K562 (cell line): ENCODE measurements around the gene MLLT3. TPM values are rescaled to one million over a fixed set of nuclear protein-coding genes. Genes with fewer than 3 reads are reported as not detected.

Experiments used
- ATAC-seq: fragments of 200-7000 bp; cut with Tn5 transposase; 3 replicates; pipeline ENCODE4 v1.9.1; 2020; ENCODE audit warnings: moderate library complexity
- BruUV-seq: library from RNA; stranded (reverse); fragments of 400-500 nt; replicated peaks from 2 replicates; lab custom pipeline; 2021; lab: Mats Ljungman, UMichigan
- CTCF ChIA-PET: fragments of 300-600 bp; formaldehyde crosslinking; extraction: SDS; loops from one replicate; lab custom pipeline; 2021; ENCODE audit warnings: low intra/inter-chr PET ratio; lab: Yijun Ruan, JAX
- POLR2A ChIA-PET: fragments of 300-600, 350-650 bp; sonication (Branson Sonifier 250); formaldehyde crosslinking; extraction: SDS; loops from one replicate; lab custom pipeline; 2021; ENCODE audit warnings: antibody characterized with exemption, inconsistent platforms; lab: Yijun Ruan, JAX
- DNase-seq, 4 experiments: peaks; one replicate each; pipeline versions ENCODE4 v3.0.0 to v3.0.0-alpha.2; 2011 to 2018; ENCODE audit warnings: low spot score in 3 of 4, mixed read lengths in 3 of 4; ENCODE audit errors: extremely low read depth in 1 of 4
- FAIRE-seq: peaks from 2 replicates; lab custom pipeline; 2011; peaks lifted over from hg19 to GRCh38; lab: Jason Lieb, UNC
- H2AFZ ChIP-seq: 2 replicates; pipeline ENCODE4 v1.6.0; 2011; ENCODE audit warnings: low read depth, low read length, control low read depth, inconsistent platforms
- H3K27ac ChIP-seq: fragments of 200-600 bp; 3 replicates; pipeline ENCODE4 v1.8.0; 2011; ENCODE audit warnings: low read depth, mild to moderate bottlenecking, control low read depth, inconsistent platforms, low read length, moderate library complexity, mixed read lengths; ENCODE audit errors: extremely low read depth
- H3K27me3 ChIP-seq, 2 experiments: fragments of 300-600 bp in 1 of 2; 2 replicates in 1 of 2; 3 replicates in 1 of 2; pipeline versions ENCODE4 v1.6.0 to v1.8.0; 2011; ENCODE audit warnings: inconsistent platforms in 2 of 2, low read length in 2 of 2, mild to moderate bottlenecking in 1 of 2, mixed read lengths in 1 of 2, moderate library complexity in 1 of 2; ENCODE audit not compliant: control insufficient read depth in 2 of 2, insufficient read depth in 2 of 2
- H3K36me3 ChIP-seq: fragments of 300-600 bp; 3 replicates; pipeline ENCODE4 v1.8.0; 2011; ENCODE audit warnings: mild to moderate bottlenecking, low read length, inconsistent platforms; ENCODE audit not compliant: control insufficient read depth, insufficient read depth
- H3K4me1 ChIP-seq, 2 experiments: fragments of 200-600 bp in 1 of 2; replicated peaks in 1 of 2; 2 replicates in 1 of 2; 3 replicates in 1 of 2; pipeline versions ENCODE4 v1.5.1 to v1.8.0; 2011; ENCODE audit warnings: inconsistent platforms in 2 of 2, low read length in 2 of 2, mild to moderate bottlenecking in 1 of 2, mixed read lengths in 1 of 2, moderate library complexity in 1 of 2; ENCODE audit not compliant: control insufficient read depth in 2 of 2, insufficient read depth in 2 of 2
- H3K4me2 ChIP-seq: 2 replicates; pipeline ENCODE4 v1.6.1; 2011; ENCODE audit warnings: low read length, control low read depth, inconsistent platforms, mixed read lengths; ENCODE audit not compliant: insufficient read depth
- H3K4me3 ChIP-seq: fragments of 200-600 bp; sonication (generic), shearing (Covaris generic); 2 replicates; pipeline ENCODE4 v1.5.1; 2016; ENCODE audit warnings: control low read depth, inconsistent platforms
- H3K79me2 ChIP-seq: fragments of 200-600 bp; 3 replicates; pipeline ENCODE4 v1.8.0; 2011; ENCODE audit warnings: low read length, inconsistent platforms; ENCODE audit not compliant: control insufficient read depth, insufficient read depth
- H3K9ac ChIP-seq, 2 experiments: 2 replicates each; pipeline versions ENCODE4 v1.6.0 to v1.6.1; 2011; ENCODE audit warnings: low read depth in 2 of 2, low read length in 2 of 2, control low read depth in 1 of 2, inconsistent platforms in 1 of 2, mild to moderate bottlenecking in 1 of 2, mixed read lengths in 1 of 2; ENCODE audit not compliant: insufficient read depth in 1 of 2
- H3K9me1 ChIP-seq: one replicate; pipeline ENCODE4 v1.6.0; 2011; ENCODE audit warnings: inconsistent platforms, mild to moderate bottlenecking, low read length, moderate library complexity; ENCODE audit not compliant: control insufficient read depth, insufficient read depth
- H3K9me3 ChIP-seq: replicated peaks from 2 replicates; pipeline ENCODE4 v1.5.1; 2011; ENCODE audit warnings: low read depth, low read length, inconsistent platforms; ENCODE audit not compliant: control insufficient read depth, insufficient read depth
- H4K20me1 ChIP-seq: replicated peaks from 2 replicates; pipeline ENCODE4 v1.6.1; 2011; ENCODE audit warnings: low read length, inconsistent platforms, mixed read lengths; ENCODE audit not compliant: control insufficient read depth, insufficient read depth
- NR3C1 ChIP-seq: sonication (generic); formaldehyde crosslinking; IDR thresholded peaks from 2 replicates; pipeline ENCODE4 v1.8.1; 2022; ENCODE audit warnings: missing genetic modification reagents
- PML ChIP-seq: IDR thresholded peaks from 2 replicates; pipeline ENCODE4 v1.6.1; 2012; ENCODE audit warnings: low read length, inconsistent platforms
- RAD21 ChIP-seq, 2 experiments: fragments of 250-450 bp in 1 of 2; fragments of 450-650 bp in 1 of 2; sonication (Bioruptor Pico) in 1 of 2; formaldehyde crosslinking in 1 of 2; IDR thresholded peaks in 1 of 2; conservative IDR thresholded peaks in 1 of 2; 2 replicates each; pipeline versions ENCODE4 v1.4.0 to v1.8.0; 2020 to 2022; ENCODE audit warnings: mild to moderate bottlenecking in 2 of 2, moderate library complexity in 1 of 2
- WGBS: fragments of 100-300 bp; shearing (Covaris generic); methylation state at CpG from one replicate; pipeline ENCODE4 v1.1.6; 2016; ENCODE audit warnings: low coverage, mixed read lengths; ENCODE audit not compliant: insufficient coverage; ENCODE audit errors: missing lambda C conversion rate; 5-methylcytosine and 5-hydroxymethylcytosine counted together
- in situ Hi-C: fragments of 300-500 bp; cut with MboI; formaldehyde crosslinking; loops from 4 replicates; pipeline ENCODE4 v1.15.0; 2018; ENCODE audit warnings: inconsistent platforms, mixed read lengths
- intact Hi-C: fragments of 100-400 bp; cut with micrococcal nuclease; formaldehyde crosslinking; loops from 2 replicates; pipeline ENCODE4 v1.14.2; 2022
- polyA plus RNA-seq, 8 experiments: library from polyadenylated mRNA; depleted of rRNA in 4 of 8; stranded (reverse) in 5 of 8; unstranded in 3 of 8; fragments of >200 nt; fragmentation: Nextera tagmentation in 2 of 8; fragmentation: Illumina TruSeq in 1 of 8; extraction: Ambion mirVana in 2 of 8; extraction: Trizol in 1 of 8; gene quantifications; 2 replicates each; pipeline versions ENCODE4 v1.2.1 to v1.2.3, GENCODE V29; 2011 to 2014; ENCODE audit warnings: inconsistent platforms in 1 of 8, missing spikeins in 1 of 8
- total RNA-seq, 7 experiments: library from RNA; depleted of rRNA in 6 of 7; stranded (reverse); fragments of >200 nt in 6 of 7; fragmentation: Illumina TruSeq in 2 of 7; extraction: Trizol in 2 of 7; gene quantifications; 2 replicates each; pipeline versions ENCODE4 v1.2.1 to v1.2.3, GENCODE V29; 2011 to 2021; ENCODE audit warnings: low replicate concordance in 1 of 7
- TF ChIP-seq, protein P1 (sequence below): fragments of 450-650 bp; IDR thresholded peaks from 2 replicates; pipeline ENCODE4 v1.6.1; 2016; ENCODE audit warnings: borderline replicate concordance

MLLT3 gene
- total and polyA plus RNA-seq, 9 of the 15 experiments (the other 6 are each of a cell fraction or from before 2014, with no cell fraction given) = 0.07 to 0.42 (median 0.22) TPM; not detected in 4

DNA sequence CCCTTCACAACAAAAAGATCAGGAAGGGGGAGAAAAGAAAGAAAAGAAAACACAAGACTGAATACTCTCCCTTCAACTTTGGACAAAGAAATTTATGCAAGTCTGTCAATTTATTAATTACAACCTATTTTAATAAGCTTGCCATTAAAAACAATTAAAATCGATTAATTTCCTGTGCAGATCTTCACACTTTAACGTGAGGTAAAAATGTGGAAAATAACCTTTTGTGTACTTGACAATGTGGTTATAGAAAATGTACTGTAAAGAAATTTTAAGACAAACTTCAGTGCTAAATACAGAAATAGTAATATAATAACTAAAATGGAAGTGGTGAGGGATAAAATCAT, 2.7 kb upstream of the MLLT3 start:
- H2AFZ ChIP-seq = no peak overlapping the region
- intact Hi-C loops = no loop called here
- H3K79me2 ChIP-seq = no peaks in the 10 kb centered on the region
- no peak for DNase-seq
- no peaks in the 10 kb centered on the region for H3K4me1 ChIP-seq
- H3K9me1 ChIP-seq = no peaks in the 10 kb centered on the region
- H3K36me3 ChIP-seq = no peaks in the 10 kb centered on the region
- H3K27ac ChIP-seq = no peak overlapping the region
- BruUV-seq = no TSS peak
- H3K4me3 ChIP-seq = no peak overlapping the region
- in situ Hi-C loops = no loop called here
- H3K27me3 ChIP-seq = no peaks in the 10 kb centered on the region
- ChIA-PET POLR2A (no interaction called here), CTCF (no interaction called here)
- no peaks in the 10 kb centered on the region for H4K20me1 ChIP-seq
- ATAC-seq = no peak
- 0% methylated on average over 2 of the region's 2 CpGs for WGBS
- H3K9me3 ChIP-seq = no peaks in the 10 kb centered on the region
- no peak overlapping the region for H3K4me2 ChIP-seq
- FAIRE-seq = no peak
- H3K9ac ChIP-seq = no peak overlapping the region
- TF ChIP-seq, protein P1, sequence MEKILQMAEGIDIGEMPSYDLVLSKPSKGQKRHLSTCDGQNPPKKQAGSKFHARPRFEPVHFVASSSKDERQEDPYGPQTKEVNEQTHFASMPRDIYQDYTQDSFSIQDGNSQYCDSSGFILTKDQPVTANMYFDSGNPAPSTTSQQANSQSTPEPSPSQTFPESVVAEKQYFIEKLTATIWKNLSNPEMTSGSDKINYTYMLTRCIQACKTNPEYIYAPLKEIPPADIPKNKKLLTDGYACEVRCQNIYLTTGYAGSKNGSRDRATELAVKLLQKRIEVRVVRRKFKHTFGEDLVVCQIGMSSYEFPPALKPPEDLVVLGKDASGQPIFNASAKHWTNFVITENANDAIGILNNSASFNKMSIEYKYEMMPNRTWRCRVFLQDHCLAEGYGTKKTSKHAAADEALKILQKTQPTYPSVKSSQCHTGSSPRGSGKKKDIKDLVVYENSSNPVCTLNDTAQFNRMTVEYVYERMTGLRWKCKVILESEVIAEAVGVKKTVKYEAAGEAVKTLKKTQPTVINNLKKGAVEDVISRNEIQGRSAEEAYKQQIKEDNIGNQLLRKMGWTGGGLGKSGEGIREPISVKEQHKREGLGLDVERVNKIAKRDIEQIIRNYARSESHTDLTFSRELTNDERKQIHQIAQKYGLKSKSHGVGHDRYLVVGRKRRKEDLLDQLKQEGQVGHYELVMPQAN = no peak

DNA sequence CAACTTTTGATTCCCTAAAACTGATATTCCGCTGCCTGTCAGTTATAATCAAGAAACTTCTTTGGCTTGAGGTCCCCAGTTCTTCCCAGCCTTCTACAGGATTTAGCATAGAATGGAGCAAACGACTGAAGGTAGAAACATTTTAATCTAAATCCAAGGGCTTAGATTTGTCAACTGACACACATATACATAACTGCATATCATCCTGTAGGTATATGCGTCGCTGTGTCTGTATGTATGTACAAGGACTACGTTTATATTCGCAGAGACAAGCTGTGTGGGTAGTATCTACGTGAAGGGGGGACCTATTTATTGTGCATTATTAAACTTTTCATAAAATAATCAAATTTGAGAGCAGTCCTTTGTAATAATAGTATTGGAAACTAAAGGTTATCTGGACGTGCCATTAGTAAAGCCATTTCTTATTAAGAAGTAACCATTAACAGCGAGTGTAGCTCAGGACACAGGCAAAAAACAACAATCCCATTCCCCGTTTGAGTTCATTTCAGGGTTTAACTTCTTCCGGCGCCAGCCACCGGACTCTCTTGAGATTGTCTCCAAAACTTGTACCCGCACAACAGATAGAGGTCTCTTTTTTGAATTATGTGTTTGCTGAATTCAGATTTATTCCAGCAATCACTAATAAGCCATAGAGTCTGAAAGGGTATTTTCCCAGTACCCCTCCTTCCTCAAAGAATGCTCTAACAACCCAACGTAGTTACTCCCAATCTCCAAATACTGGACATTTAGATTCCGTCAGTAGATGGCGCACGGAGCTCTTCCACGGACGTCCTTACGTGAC, 2.1 kb upstream of the MLLT3 start:
- no peaks in the 10 kb centered on the region for H3K4me1 ChIP-seq
- CTCF ChIA-PET = no interaction called here
- no peaks in the 10 kb centered on the region for H3K36me3 ChIP-seq
- H4K20me1 ChIP-seq = no peaks in the 10 kb centered on the region
- H2AFZ ChIP-seq = no peak overlapping the region
- DNase-seq = peak in 1 of 4 experiments; percentile 3
- POLR2A ChIA-PET = no interaction called here
- H3K27ac ChIP-seq = no peak overlapping the region
- no peak for ATAC-seq
- BruUV-seq = no TSS peak
- TF ChIP-seq NR3C1 (CRISPR knock-in tag) = no peak
- TF ChIP-seq PML = no peak
- peak; percentile 18 to 51; a peak in 1 of 4 replicates for TF ChIP-seq RAD21 (CRISPR knock-in tag; conservative IDR thresholded peaks at IDR 0.05 in 1 of 2, IDR thresholded peaks at IDR 0.05 in 1 of 2)
- TF ChIP-seq, all 486 proteins: peak for 1
- no peak overlapping the region for H3K4me2 ChIP-seq
- FAIRE-seq = no peak
- in situ Hi-C loops (no loop called here), intact Hi-C loops (no loop called here)
- no peaks in the 10 kb centered on the region for H3K79me2 ChIP-seq
- H3K9me3 ChIP-seq = no peaks in the 10 kb centered on the region
- H3K4me3 ChIP-seq = no peak overlapping the region
- H3K9me1 ChIP-seq = no peaks in the 10 kb centered on the region
- H3K27me3 ChIP-seq = no peaks in the 10 kb centered on the region
- no peak overlapping the region for H3K9ac ChIP-seq
- WGBS = 3% methylated on average over 21 of the region's 21 CpGs
